VCaP (cell line): ENCODE measurements around the gene VAMP5.

ENCODE experiments used
- H3K27ac ChIP-seq: fragments of 450-650 bp; 2 replicates; pipeline ENCODE4 v1.5.1; 2017
- CTCF ChIP-seq: fragments of 450-650 bp; conservative IDR thresholded peaks from 2 replicates; pipeline ENCODE4 v1.5.1; 2017; ENCODE audit warnings: mild to moderate bottlenecking, moderate library complexity

VAMP5 gene

GRCh38 chr2:85623991-85624390 lies 39.8 kb downstream of the VAMP5 start:
- TF ChIP-seq CTCF = no peak
- no peak overlapping the region for H3K27ac ChIP-seq

- TF ChIP-seq CTCF = no peak
- no peak overlapping the region for H3K27ac ChIP-seq
These were observed 44.4 kb downstream of the VAMP5 start for GRCh38 chr2:85628658-85629057.

- TF ChIP-seq CTCF = no peak
- H3K27ac ChIP-seq = no peak overlapping the region
These were observed 47.1 kb downstream of the VAMP5 start for GRCh38 chr2:85631316-85631715.

GRCh38 chr2:85635011-85635410 lies 50.8 kb downstream of the VAMP5 start:
- H3K27ac ChIP-seq = no peak overlapping the region
- no peak for TF ChIP-seq CTCF

- H3K27ac ChIP-seq = no peak overlapping the region
- TF ChIP-seq CTCF = no peak
These were observed 51.4 kb downstream of the VAMP5 start for GRCh38 chr2:85635636-85636035.

GRCh38 chr2:85642725-85643124 lies 58.5 kb downstream of the VAMP5 start:
- TF ChIP-seq CTCF = no peak
- no peak overlapping the region for H3K27ac ChIP-seq
